IMR-90 (cell line): ENCODE results near the gene NKAIN2. TPM values are rescaled to one million over a fixed set of nuclear protein-coding genes. Genes with fewer than 3 reads are reported as not detected.

Source experiments
- ATAC-seq: fragments of 200-7000 bp; cut with Tn5 transposase; 2 replicates; pipeline ENCODE4 v1.9.1; 2020; ENCODE audit warnings: low read depth, mild to moderate bottlenecking, moderate library complexity
- BruUV-seq: library from RNA; stranded (reverse); fragments of 400-500 nt; replicated peaks from 2 replicates; lab custom pipeline; 2021; lab: Mats Ljungman, UMichigan
- CTCF ChIA-PET: fragments of 300-600 bp; formaldehyde crosslinking; extraction: SDS; loops from one replicate; lab custom pipeline; 2021; ENCODE audit warnings: antibody characterized with exemption; lab: Yijun Ruan, JAX
- POLR2A ChIA-PET: fragments of 300-600 bp; sonication (Branson Sonifier 250); formaldehyde crosslinking; loops from one replicate; lab custom pipeline; 2022; ENCODE audit warnings: antibody characterized with exemption; ENCODE audit not compliant: unreplicated experiment; lab: Charles Lee
- DNase-seq: peaks from one replicate; pipeline ENCODE4 v3.0.0; 2013
- H2AFZ ChIP-seq: replicated peaks from 2 replicates; pipeline ENCODE3; 2013; ENCODE audit warnings: low read length, mild to moderate bottlenecking; ENCODE audit not compliant: poor library complexity
- H2AK5ac ChIP-seq: 2 replicates; pipeline ENCODE4 v1.6.1; 2013; ENCODE audit warnings: low read depth, low read length, inconsistent platforms
- H2AK9ac ChIP-seq: replicated peaks from 2 replicates; pipeline ENCODE3; 2013; ENCODE audit warnings: mild to moderate bottlenecking, low read depth, low read length, moderate library complexity; ENCODE audit not compliant: poor library complexity
- H2BK120ac ChIP-seq: 2 replicates; pipeline ENCODE4 v1.6.1; 2013; ENCODE audit warnings: low read depth, low read length, inconsistent platforms
- H2BK15ac ChIP-seq: 3 replicates; pipeline ENCODE4 v1.6.1; 2013; ENCODE audit warnings: low read depth, low read length, inconsistent platforms
- H2BK20ac ChIP-seq: 2 replicates; pipeline ENCODE4 v1.6.1; 2013; ENCODE audit warnings: low read depth, mild to moderate bottlenecking, inconsistent platforms, low read length, moderate library complexity
- H2BK5ac ChIP-seq: 2 replicates; pipeline ENCODE4 v1.6.1; 2013; ENCODE audit warnings: mild to moderate bottlenecking, low read depth, low read length, inconsistent platforms; ENCODE audit not compliant: poor library complexity, severe bottlenecking
- H3K14ac ChIP-seq: replicated peaks from 2 replicates; pipeline ENCODE4 v1.6.1; 2013; ENCODE audit warnings: low read depth, low read length, inconsistent platforms
- H3K18ac ChIP-seq: 2 replicates; pipeline ENCODE4 v1.6.1; 2013; ENCODE audit warnings: low read depth, low read length, control low read depth
- H3K23ac ChIP-seq: 2 replicates; pipeline ENCODE4 v1.6.1; 2013; ENCODE audit warnings: low read depth, low read length, inconsistent platforms
- H3K27ac ChIP-seq: 2 replicates; pipeline ENCODE4 v1.5.1; 2013; ENCODE audit warnings: mild to moderate bottlenecking, control low read depth, low read length; ENCODE audit not compliant: insufficient read depth
- H3K27me3 ChIP-seq: 2 replicates; pipeline ENCODE4 v1.6.1; 2013; ENCODE audit warnings: low read length; ENCODE audit not compliant: control insufficient read depth, insufficient read depth
- H3K36me3 ChIP-seq: 2 replicates; pipeline ENCODE4 v1.6.1; 2013; ENCODE audit warnings: low read length, mixed read lengths; ENCODE audit not compliant: control insufficient read depth, insufficient read depth
- H3K4ac ChIP-seq: 2 replicates; pipeline ENCODE4 v1.6.1; 2013; ENCODE audit warnings: low read depth, low read length, inconsistent platforms
- H3K4me1 ChIP-seq: 2 replicates; pipeline ENCODE4 v1.6.1; 2013; ENCODE audit warnings: low read length, mixed read lengths; ENCODE audit not compliant: control insufficient read depth, insufficient read depth
- H3K4me2 ChIP-seq: 2 replicates; pipeline ENCODE4 v1.6.1; 2013; ENCODE audit warnings: low read depth, mild to moderate bottlenecking, control low read depth, low read length, moderate library complexity
- H3K4me3 ChIP-seq: 2 replicates; pipeline ENCODE4 v1.5.1; 2013; ENCODE audit warnings: low read depth, mild to moderate bottlenecking, control low read depth, low read length, moderate library complexity; ENCODE audit not compliant: insufficient read depth
- H3K56ac ChIP-seq: 2 replicates; pipeline ENCODE4 v1.6.1; 2013; ENCODE audit warnings: low read length, inconsistent platforms; ENCODE audit not compliant: insufficient read depth; ENCODE audit errors: extremely low read depth
- H3K79me1 ChIP-seq, 2 experiments: 2 replicates each; pipeline ENCODE4 v1.6.1; 2013; ENCODE audit warnings: low read length in 2 of 2, inconsistent platforms in 1 of 2, low read depth in 1 of 2
- H3K9ac ChIP-seq: 2 replicates; pipeline ENCODE4 v1.6.1; 2013; ENCODE audit warnings: low read depth, low read length, control low read depth
- H3K9me1 ChIP-seq: 2 replicates; pipeline ENCODE4 v1.6.1; 2013; ENCODE audit warnings: low read length, inconsistent platforms; ENCODE audit not compliant: insufficient read depth
- H3K9me3 ChIP-seq: 2 replicates; pipeline ENCODE4 v1.6.1; 2013; ENCODE audit warnings: low read length; ENCODE audit not compliant: control insufficient read depth, insufficient read depth
- H4K20me1 ChIP-seq: 2 replicates; pipeline ENCODE4 v1.6.1; 2013; ENCODE audit warnings: low read length, inconsistent platforms; ENCODE audit not compliant: insufficient read depth
- H4K5ac ChIP-seq: 2 replicates; pipeline ENCODE4 v1.6.1; 2013; ENCODE audit warnings: mild to moderate bottlenecking, low read depth, low read length, control low read depth
- H4K8ac ChIP-seq, 2 experiments: 2 replicates each; pipeline ENCODE4 v1.6.1; 2013; ENCODE audit warnings: low read depth in 2 of 2, low read length in 2 of 2, control low read depth in 1 of 2, inconsistent platforms in 1 of 2
- H4K91ac ChIP-seq: 2 replicates; pipeline ENCODE4 v1.6.1; 2013; ENCODE audit warnings: low read depth, low read length, inconsistent platforms; ENCODE audit not compliant: insufficient read depth
- BHLHE40 ChIP-seq: fragments of 150-350 bp; IDR thresholded peaks from 2 replicates; pipeline ENCODE4 v1.6.1; 2016; ENCODE audit warnings: mild to moderate bottlenecking, low read depth, low read length
- CEBPB ChIP-seq: IDR thresholded peaks from 2 replicates; pipeline ENCODE4 v1.6.1; 2012; ENCODE audit warnings: low read depth, low read length, improper control_type of control experiment
- CHD1 ChIP-seq: IDR thresholded peaks from 2 replicates; pipeline ENCODE4 v1.6.1; 2012; ENCODE audit warnings: low read depth, low read length, improper control_type of control experiment
- CTCF ChIP-seq: conservative IDR thresholded peaks from 2 replicates; pipeline ENCODE4 v1.5.1; 2012; ENCODE audit warnings: mild to moderate bottlenecking, low read depth, low read length, improper control_type of control experiment
- ELK1 ChIP-seq: fragments of 150-350 bp; IDR thresholded peaks from 2 replicates; pipeline ENCODE4 v1.6.1; 2016; ENCODE audit warnings: low read depth, mild to moderate bottlenecking, low read length, moderate library complexity, borderline replicate concordance
- FOS ChIP-seq: fragments of 150-350 bp; IDR thresholded peaks from 2 replicates; pipeline ENCODE4 v1.6.1; 2016; ENCODE audit warnings: low read depth, low read length
- MAFK ChIP-seq: IDR thresholded peaks from 2 replicates; pipeline ENCODE4 v1.6.1; 2012; ENCODE audit warnings: low read depth, low read length, improper control_type of control experiment
- MAZ ChIP-seq: IDR thresholded peaks from 2 replicates; pipeline ENCODE4 v1.6.1; 2012; ENCODE audit warnings: low read depth, mild to moderate bottlenecking, low read length, improper control_type of control experiment, moderate library complexity, borderline replicate concordance
- MXI1 ChIP-seq: IDR thresholded peaks from 2 replicates; pipeline ENCODE4 v1.6.1; 2012; ENCODE audit warnings: low read depth, mild to moderate bottlenecking, low read length, moderate library complexity, borderline replicate concordance
- NFE2L2 ChIP-seq: fragments of 150-350 bp; IDR thresholded peaks from 2 replicates; pipeline ENCODE4 v1.6.1; 2016; ENCODE audit warnings: low read depth, mild to moderate bottlenecking, low read length
- POLR2A ChIP-seq: IDR thresholded peaks from 2 replicates; pipeline ENCODE4 v1.6.1; 2012; ENCODE audit warnings: mild to moderate bottlenecking, low read depth, low read length
- RAD21 ChIP-seq: IDR thresholded peaks from 2 replicates; pipeline ENCODE4 v1.6.1; 2012; ENCODE audit warnings: low read length, improper control_type of control experiment
- RCOR1 ChIP-seq: IDR thresholded peaks from 2 replicates; pipeline ENCODE4 v1.6.1; 2012; ENCODE audit warnings: mild to moderate bottlenecking, low read length, improper control_type of control experiment; ENCODE audit not compliant: insufficient replicate concordance
- RFX5 ChIP-seq: IDR thresholded peaks from 2 replicates; pipeline ENCODE4 v1.8.0; 2012; ENCODE audit warnings: low read depth, mild to moderate bottlenecking, low read length, moderate library complexity
- SMC3 ChIP-seq: fragments of 150-350 bp; IDR thresholded peaks from 2 replicates; pipeline ENCODE4 v1.6.1; 2016; ENCODE audit warnings: low read depth, mild to moderate bottlenecking, antibody characterized with exemption, low read length, moderate library complexity
- USF2 ChIP-seq: fragments of 150-350 bp; IDR thresholded peaks from 2 replicates; pipeline ENCODE4 v1.6.1; 2017; ENCODE audit warnings: mild to moderate bottlenecking, antibody characterized with exemption, low read length, low read depth
- WGBS, 2 experiments: methylation state at CpG; one replicate each; pipeline versions ENCODE4 v1.1.5 to v1.1.7; 2013; ENCODE audit warnings: missing lambda C conversion rate in 2 of 2; ENCODE audit not compliant: insufficient read length in 1 of 2; ENCODE audit errors: extremely low coverage in 2 of 2; 5-methylcytosine and 5-hydroxymethylcytosine counted together
- dilution Hi-C: fragments of 300-500 bp; cut with HindIII; formaldehyde crosslinking; loops from one replicate; pipeline ENCODE4 v1.14.3; 2018; ENCODE audit warnings: low sequenced_read_pairs; ENCODE audit not compliant: unreplicated experiment
- in situ Hi-C: fragments of 300-500 bp; cut with MboI; formaldehyde crosslinking; loops from 3 replicates; pipeline ENCODE4 v1.14.3; 2019; ENCODE audit warnings: low sequenced_read_pairs, inconsistent platforms, mixed read lengths
- intact Hi-C: fragments of 100-400 bp; cut with micrococcal nuclease; formaldehyde crosslinking; loops from 2 replicates; pipeline ENCODE4 v1.10.0; 2022
- polyA plus RNA-seq, 3 experiments: library from polyadenylated mRNA; depleted of rRNA; stranded (reverse); fragments of >200 nt; gene quantifications; 2 replicates each; pipeline ENCODE4 v1.2.3, GENCODE V29; 2012; ENCODE audit warnings: low replicate concordance in 1 of 3
- total RNA-seq: library from RNA; depleted of rRNA; stranded (reverse); fragments of >200 nt; gene quantifications from 2 replicates; pipeline ENCODE4 v1.2.3, GENCODE V29; 2012

Gene NKAIN2
- total and polyA plus RNA-seq, 2 of the 4 experiments (the other 2 are of a cell fraction), result not detected

GRCh38 chr6:124800222-124800621 is 996.6 kb downstream of the NKAIN2 start:
- no peaks in the 10 kb centered on the region for H3K4me1 ChIP-seq
- intact Hi-C loops, result no loop called here
- TF ChIP-seq SMC3, result no peak
- no peak for TF ChIP-seq MXI1
- no peak for TF ChIP-seq CTCF
- TF ChIP-seq MAFK, result no peak
- no peak for TF ChIP-seq MAZ
- no peak for TF ChIP-seq BHLHE40
- no peak for TF ChIP-seq POLR2A
- TF ChIP-seq ELK1, result no peak
- no peak for TF ChIP-seq RAD21
- TF ChIP-seq CEBPB, result no peak
- no peak for TF ChIP-seq NFE2L2
- no peak for TF ChIP-seq FOS
- no peak for TF ChIP-seq USF2
- no peak for TF ChIP-seq RCOR1
- TF ChIP-seq RFX5, result no peak
- TF ChIP-seq CHD1, result no peak
- no peak overlapping the region for H2BK20ac ChIP-seq
- no peak for ATAC-seq
- H3K14ac ChIP-seq, result no peak overlapping the region
- H3K36me3 ChIP-seq, result no peaks in the 10 kb centered on the region
- H3K79me1 ChIP-seq, result no peaks in the 10 kb centered on the region
- no peak overlapping the region for H3K4ac ChIP-seq
- H4K5ac ChIP-seq, result no peak overlapping the region
- H2BK120ac ChIP-seq, result no peak overlapping the region
- H4K91ac ChIP-seq, result no peak overlapping the region
- H2AK5ac ChIP-seq, result no peak overlapping the region
- H2AFZ ChIP-seq, result no peak overlapping the region
- H3K23ac ChIP-seq, result no peak overlapping the region
- no TSS peak for BruUV-seq
- no peaks in the 10 kb centered on the region for H3K27me3 ChIP-seq
- no peak overlapping the region for H3K18ac ChIP-seq
- H2BK5ac ChIP-seq, result no peak overlapping the region
- no peaks in the 10 kb centered on the region for H4K20me1 ChIP-seq
- no peak overlapping the region for H3K56ac ChIP-seq
- no peak overlapping the region for H3K27ac ChIP-seq
- H3K9me3 ChIP-seq, result no peaks in the 10 kb centered on the region
- CTCF ChIA-PET, result no interaction called here
- no peak overlapping the region for H2BK15ac ChIP-seq
- H3K9ac ChIP-seq, result no peak overlapping the region
- no peak for DNase-seq
- H2AK9ac ChIP-seq, result no peak overlapping the region
- H3K9me1 ChIP-seq, result no peaks in the 10 kb centered on the region
- H4K8ac ChIP-seq, result no peak overlapping the region
- dilution Hi-C loops, result no loop called here
- H3K4me3 ChIP-seq, result no peak overlapping the region
- no peak overlapping the region for H3K4me2 ChIP-seq
- in situ Hi-C loops, result no loop called here
- WGBS, 2 experiments, result no CpG with 5 or more reads among the region's 6 CpGs
- POLR2A ChIA-PET, result no interaction called here
